IPS-18c (cell line): Measurements from ENCODE around the gene ALX4.

ENCODE experiments used
- H3K4me3 ChIP-seq: 2 replicates; pipeline ENCODE4 v1.7.0; 2013; ENCODE audit warnings: low read depth, mild to moderate bottlenecking, low read length, moderate library complexity; ENCODE audit not compliant: insufficient read depth
- H3K9me3 ChIP-seq: one replicate; pipeline ENCODE4 v1.6.1; 2013; ENCODE audit warnings: mild to moderate bottlenecking, low read length, moderate library complexity; ENCODE audit not compliant: control insufficient read depth, insufficient read depth

Gene ALX4

DNA sequence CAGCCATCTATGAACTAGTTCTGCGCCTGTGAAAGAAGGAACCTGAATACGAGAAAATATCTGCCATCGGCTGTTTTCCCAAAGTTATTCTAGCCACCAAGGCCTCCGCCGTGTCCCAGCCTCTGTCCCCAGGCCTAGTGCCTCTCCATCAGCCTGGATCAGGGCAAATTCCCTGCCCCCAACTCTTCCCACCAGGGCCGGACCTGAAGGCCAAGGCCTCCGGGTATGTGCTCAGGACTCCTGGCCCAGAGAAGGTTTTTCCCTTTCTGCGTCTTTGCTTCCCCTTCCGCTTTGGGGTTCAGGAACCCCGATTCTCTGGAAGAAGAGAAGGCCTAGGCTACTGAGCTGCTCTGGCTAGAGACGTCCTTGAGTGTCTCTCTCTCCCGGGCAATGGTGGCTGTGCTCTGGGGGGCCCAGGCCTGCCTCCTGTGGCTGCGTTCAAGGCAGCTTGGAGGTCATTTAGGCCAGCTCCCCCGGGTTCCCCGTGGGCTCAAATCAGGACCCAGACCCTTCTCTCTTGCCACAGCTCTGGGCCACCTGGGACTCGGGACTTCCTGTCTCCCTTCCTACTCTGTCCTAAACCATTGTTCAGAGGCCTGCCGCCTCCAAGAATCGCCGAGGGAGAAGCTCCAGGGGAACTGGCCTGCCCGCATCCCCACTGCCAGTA, 1.6 kb downstream of the ALX4 start:
- Histone ChIP-seq H3K9me3 (peaks cover 9% of the 10 kb centered on the region), H3K4me3 (no peak overlapping the region)

DNA sequence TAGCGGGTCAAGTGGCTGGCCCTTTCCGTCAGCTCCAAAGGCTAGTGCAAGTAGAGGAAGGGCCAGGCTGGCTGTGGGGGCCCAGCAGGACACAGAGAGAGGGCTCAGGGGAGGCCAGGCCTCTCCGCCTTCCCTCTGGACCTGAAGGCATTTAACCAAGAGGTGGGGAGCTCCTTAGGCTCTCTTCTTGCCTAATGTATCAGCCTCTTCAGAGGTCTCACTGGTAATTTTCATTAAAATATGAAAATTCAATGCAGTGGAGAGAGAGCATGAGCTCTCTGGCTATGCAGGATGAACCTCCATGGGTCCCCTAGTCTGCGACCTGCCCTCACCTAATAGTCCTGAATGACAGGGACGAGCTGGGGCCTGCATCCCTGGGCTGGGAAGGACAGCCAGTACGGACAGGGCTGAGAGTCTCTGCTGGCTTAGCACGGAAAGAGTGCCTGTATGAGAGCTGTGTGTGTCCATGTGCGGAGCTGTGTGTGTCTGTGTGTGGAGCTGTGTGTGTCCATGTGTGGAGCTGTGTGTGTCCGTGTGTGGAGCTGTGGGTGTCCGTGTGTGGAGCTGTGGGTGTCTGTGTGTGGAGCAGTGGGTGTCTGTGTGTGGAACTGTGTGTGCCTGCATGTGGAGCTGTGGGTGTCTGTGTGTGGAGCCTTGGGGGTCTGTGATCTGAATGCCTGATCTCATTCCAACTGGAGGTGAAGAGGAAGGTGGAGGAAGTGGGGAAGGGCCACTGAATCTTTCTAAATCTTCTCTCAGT, 2.4 kb downstream of the ALX4 start:
- Histone ChIP-seq H3K9me3 (peaks cover 8% of the 10 kb centered on the region), H3K4me3 (no peak overlapping the region)

DNA sequence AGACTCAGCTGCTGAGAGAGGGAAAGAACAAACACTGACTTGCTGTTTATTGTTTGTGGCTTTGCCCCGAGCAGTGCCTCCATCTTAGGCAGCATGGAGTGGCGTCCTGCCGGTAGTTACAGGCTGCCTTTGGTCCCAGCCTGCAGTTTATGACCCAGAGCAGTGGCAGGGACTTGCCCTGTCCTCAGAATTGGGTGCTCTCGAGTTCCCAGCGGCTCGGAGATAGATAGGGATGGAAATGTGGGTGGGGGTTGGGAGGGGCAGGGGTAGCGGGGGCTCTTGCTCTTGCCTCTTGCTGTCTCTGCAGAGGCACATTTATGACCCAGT, 3.1 kb downstream of the ALX4 start:
- H3K9me3 ChIP-seq, result peaks cover 8% of the 10 kb centered on the region
- no peak overlapping the region for H3K4me3 ChIP-seq

DNA sequence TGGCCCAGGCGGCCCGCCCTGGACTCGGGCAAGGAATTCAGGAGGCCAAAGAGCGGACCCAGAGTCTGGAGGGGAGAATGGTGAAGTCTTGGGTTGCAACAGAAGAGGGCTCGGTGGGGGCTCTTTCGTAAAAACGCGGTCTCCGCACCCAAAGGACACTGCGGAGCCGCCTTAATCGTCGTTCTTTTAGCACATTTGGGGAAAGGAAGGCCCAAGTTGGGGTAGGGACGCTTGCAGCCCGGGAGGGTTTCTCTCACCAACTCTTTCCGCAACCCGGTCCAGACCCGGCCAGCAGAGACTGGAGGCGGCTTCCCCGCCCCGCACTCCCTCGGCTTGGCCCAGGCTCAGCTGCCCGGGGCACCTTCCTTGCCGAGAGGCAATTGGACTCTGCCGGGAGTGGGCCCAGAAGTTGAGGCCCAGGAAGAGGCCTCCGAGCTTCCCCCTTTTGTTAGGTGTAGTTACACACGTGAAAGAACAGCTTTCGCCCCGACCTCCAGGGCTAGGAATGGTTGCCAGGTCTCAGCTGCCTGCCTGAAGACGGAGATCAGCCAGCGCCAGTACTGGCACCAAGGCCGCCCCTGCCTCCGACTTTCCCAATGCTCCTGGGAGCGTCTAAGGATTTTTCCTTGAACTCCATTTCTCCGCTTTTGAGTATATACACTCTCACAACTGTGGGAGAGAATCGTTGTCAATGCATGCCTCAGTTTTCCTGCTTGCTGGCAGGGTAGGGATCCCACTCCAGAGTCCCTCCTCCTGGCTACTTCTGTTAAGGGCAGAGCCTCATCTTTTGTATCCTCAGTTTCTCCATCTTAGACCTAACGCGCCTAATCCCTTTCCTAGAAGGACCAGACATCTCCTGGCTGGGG, 3.7 kb downstream of the ALX4 start:
- Histone ChIP-seq H3K9me3 (peaks cover 7% of the 10 kb centered on the region), H3K4me3 (peak overlapping the region; percentile 20)

DNA sequence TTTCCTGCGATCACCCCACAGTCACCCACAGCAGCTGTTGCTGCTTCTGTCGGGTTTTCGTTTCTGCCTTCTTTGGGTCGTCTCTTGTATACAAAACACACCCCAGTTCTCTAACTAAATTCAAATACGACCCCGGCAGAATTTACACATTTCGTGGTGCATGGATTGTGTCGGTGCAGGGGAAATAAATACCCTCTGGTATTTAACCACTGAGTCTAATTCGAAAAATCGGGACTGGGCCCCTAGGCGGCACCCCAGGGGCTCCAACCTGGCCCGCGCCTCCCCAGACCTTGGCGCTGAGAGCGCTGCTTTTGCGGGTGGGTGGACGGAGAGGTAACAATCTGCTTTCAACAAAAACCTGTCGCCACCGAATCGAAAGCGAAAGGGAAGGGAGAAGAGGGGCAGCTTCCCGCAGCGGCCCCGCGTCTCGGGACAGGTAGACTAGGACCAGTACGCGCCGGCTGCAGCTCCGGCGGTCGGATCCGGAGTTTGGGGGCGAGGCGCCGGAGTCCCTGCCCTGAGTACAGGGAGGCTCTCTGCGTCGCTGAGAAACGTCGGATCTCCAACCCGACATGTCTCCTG, 4.4 kb downstream of the ALX4 start:
- Histone ChIP-seq H3K9me3 (peaks cover 6% of the 10 kb centered on the region), H3K4me3 (peak overlapping the region; percentile 20; the same call in 1 of the 2 replicates)

DNA sequence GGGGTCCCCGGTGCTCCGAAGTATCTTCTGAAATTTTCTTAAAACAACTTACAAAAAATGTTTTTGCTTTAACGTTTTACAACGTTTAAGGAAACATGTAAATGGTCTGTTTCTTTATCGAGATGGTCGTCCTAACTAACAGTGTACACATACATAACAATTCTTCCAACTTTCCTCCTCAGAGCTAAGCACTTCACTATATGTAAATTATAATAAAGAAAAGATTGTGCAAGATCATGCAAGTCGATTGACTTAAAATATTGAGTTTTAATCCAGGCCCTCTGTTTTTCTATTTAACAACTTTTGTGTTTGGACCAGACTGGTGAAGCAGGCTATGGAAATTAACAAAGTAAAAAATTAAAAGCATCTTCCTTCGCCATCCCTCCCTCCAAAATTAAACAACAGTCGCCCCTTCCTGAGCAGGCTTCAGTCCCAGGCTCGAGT, 4.9 kb downstream of the ALX4 start:
- no peak overlapping the region for H3K4me3 ChIP-seq

DNA sequence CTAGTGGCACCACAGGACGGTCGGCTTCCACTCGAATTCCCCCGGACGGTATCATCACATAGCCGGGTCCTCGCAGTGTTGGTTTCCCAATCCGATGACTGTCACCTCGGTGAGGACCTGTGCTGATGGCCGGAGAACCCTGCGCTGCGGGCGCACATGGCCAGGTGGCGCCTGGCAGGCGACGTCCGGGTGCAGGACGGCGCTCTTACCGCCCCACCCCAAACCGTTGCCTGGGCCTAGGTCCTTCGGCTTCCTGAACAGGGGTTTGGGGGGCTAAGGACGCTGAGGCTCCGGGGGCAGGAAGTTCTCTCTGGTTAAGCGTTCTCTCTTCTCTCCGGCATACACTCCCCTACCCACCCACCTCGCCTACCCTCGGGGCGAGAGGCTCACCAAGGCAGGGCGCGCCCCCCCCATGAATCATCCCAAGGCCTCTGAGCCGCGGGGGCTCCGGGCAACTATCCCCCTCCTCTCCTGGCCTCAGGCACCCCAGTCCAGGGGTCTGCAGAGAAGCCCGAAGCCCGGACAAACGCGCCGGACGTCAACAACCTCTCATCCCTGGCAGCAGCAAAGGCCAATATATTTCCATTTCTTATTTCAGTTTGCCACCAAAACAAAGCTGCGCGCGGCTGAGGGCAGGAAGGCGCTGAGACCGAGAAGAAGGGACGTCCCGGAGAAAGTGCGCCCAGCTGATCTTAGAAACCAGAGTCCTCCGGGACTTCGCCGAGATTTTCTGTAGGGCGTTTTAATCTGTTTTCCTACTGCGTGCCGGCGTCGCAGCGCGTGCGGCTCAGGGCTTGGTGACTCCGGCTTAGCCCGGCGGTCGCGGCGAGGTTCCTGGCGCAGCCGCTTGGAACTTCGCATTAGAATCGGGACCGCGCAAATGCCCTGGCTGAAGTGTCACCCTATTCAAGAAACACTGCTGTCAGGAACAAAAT, 5.6 kb downstream of the ALX4 start:
- Histone ChIP-seq H3K4me3 (no peak overlapping the region), H3K9me3 (peaks cover 3% of the 10 kb centered on the region)

More for the DNA sequence above, 4.9 kb downstream of the ALX4 start:
- peaks cover 4% of the 10 kb centered on the region for H3K9me3 ChIP-seq

DNA sequence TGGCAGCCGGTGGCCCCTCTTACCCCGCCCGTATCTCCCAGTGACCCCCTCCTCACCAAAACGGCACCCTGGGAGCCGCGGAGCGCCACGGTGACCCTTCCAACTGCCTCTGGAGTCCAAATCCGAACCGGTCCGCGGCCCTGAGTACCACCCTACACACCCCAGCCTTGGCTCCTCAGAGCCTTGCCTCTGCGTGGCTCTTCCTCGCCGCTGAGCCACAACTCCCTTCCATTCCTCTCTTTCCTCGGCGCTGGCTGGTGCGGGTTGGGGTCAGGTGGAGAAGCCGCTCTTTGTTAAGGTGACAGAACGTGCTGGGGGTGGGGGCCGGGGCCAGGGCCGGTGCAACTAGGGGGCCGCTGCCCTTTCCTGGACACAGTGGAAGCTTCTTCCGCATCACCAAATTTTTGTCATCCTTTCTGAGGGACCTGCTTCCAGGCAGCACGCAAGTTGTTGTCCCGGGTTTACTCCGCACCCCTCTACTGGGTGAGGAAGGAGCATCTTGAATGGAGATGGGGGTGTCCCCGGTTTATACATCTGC, 6.5 kb downstream of the ALX4 start:
- H3K9me3 ChIP-seq, result no peaks in the 10 kb centered on the region

DNA sequence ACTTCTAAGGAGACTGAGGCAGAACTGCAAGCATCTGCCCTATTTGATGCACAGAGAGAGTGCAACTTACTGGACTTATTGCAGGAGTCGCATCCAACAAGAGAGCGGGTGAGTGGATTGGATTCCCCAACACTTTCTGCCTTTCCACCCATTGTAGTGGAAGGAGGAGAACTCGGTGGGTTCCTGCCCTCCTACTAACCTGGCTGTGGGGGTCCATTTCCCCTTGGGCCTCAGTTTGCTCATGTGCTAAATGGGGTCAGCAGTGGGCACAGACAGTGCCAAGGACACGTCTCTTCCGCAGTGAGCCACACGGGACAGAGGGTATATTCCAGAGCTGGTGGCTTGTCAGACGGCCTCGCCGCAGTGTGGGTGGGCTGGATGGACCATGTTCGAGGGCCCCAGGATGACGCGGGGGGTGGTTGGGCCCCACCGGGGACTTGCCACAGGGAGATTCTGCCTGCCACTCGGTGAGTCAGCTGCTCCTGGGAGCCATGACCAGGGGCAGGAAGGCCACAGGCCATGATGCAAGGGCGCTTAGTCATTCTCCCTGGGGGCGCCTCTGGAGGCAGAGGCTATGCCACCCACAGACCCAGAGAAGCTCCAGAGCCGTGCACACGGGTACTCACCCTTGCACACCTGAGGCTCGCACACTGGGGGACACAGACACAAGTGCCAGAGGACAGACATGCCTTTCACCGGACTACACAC, 8.2 kb downstream of the ALX4 start:
- Histone ChIP-seq H3K9me3 (no peaks in the 10 kb centered on the region), H3K4me3 (no peak overlapping the region)

More for the DNA sequence above, 6.5 kb downstream of the ALX4 start:
- 0 out of 2 replicates have a peak overlapping the region, but pooled peaks have one; percentile 0 for H3K4me3 ChIP-seq

DNA sequence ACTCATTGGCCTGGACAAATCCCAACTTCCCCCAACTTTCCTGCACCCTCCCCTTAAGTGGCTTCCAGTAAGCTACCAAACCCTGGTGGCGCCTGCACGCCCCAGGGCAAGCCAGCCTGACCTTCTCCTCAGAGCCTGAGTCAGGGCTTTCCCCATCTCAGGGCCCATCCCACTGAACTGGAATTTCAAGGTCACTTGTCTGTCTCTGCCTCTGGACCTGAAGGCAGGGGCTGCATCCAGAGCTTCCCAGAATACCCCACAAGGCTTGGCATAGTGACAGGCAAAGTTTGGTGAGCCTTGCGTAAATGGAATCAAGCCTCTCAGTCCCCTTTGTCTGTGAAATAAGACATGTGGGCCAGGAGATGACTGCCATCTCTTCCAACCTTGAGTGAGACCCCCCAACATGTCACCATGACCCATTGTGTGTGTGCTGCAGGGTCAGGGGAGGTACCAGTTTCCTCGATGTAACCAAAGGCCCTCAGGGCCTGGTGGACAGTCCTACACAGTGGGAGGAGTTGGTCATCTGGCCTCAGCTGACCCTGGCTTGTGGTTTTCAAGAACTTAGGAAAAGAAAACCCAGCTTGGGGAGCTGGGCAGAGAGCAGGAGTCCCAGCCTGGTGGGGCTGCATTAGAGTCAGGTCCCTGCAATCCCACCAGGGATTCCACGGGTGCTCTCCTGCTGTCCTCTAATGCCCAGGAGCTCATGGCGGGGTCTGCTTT, 8.9 kb downstream of the ALX4 start:
- Histone ChIP-seq H3K9me3 (no peaks in the 10 kb centered on the region), H3K4me3 (no peak overlapping the region)

DNA sequence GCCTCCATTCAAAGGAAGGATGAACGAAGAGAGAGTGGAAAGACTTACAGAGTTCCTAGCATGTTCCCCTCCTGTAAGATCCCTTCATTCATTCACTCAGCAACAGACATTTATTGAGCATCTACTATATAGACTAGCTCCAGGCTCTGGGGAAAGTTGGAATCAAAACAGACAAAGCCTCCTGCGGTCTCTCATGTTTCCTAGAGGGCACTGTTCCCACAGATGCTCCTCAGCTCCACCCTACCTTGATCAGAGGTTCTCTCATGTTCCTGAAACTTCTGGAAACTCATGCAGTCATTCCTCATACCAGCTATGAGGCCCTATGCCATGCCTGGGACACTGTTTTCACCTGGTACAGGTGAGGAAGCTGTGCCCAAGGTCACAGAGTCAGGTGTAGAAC, 11.1 kb downstream of the ALX4 start:
- H3K9me3 ChIP-seq, result peaks cover 4% of the 10 kb centered on the region
- no peak overlapping the region for H3K4me3 ChIP-seq

DNA sequence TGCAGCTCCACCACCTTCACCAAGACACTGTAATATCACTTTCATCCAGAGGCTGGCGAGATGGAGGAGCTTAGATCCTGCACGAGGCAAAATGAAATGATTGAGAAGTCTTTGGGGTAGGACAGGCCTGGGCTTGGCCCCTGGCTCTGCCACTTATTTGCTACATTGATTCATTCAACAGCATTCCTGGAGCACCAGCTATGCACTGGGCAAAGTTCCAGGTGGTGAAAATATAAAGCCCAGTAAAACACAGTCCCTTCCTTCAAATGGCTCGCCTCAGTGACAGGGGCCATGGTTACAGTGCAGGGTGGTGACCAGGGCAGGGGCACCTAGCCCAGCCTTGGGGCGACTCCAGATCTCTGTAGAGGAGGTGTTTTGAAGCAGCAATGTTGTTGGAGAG, 19.7 kb downstream of the ALX4 start:
- no peak overlapping the region for H3K4me3 ChIP-seq
- peaks cover under 1% of the 10 kb centered on the region for H3K9me3 ChIP-seq

DNA sequence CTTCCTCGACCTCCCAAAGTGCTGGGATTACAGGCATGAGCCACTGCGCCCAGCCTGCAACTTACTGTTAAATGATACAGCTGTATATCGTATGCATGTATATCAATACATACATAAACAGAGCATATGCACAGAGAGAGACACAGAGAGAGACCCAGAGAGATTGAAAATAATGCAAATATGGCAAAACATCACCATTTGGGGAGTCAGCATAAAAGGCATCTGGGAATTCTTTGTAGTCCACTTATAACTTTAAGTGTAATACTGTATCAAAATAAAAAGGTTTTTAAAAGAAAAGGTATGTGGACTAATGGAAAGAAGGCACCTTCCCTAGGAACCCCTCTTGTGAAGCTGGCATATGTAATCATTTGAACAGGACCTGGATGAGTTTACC, 21.8 kb downstream of the ALX4 start:
- Histone ChIP-seq H3K4me3 (no peak overlapping the region), H3K9me3 (no peaks in the 10 kb centered on the region)

DNA sequence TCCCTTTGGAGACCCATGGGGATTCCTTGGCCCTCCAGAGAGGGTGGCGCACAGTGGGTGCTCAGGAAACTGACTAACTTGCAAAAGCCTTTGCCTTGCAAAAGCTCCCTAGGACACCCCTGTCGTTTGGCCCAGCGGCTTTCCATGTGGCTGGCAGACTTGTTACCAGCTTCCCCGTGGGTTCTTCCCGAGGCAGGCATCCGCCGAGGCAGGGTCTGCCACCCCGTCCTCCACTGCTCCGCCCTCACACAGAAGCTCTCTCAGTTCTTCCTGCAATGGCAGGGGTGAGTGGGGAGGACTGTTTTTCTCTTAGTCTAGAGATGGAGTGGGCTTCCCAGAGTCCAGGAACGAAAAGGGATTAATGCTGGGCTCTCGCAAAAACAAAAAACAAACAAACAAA, 23.0 kb downstream of the ALX4 start:
- Histone ChIP-seq H3K4me3 (no peak overlapping the region), H3K9me3 (no peaks in the 10 kb centered on the region)

DNA sequence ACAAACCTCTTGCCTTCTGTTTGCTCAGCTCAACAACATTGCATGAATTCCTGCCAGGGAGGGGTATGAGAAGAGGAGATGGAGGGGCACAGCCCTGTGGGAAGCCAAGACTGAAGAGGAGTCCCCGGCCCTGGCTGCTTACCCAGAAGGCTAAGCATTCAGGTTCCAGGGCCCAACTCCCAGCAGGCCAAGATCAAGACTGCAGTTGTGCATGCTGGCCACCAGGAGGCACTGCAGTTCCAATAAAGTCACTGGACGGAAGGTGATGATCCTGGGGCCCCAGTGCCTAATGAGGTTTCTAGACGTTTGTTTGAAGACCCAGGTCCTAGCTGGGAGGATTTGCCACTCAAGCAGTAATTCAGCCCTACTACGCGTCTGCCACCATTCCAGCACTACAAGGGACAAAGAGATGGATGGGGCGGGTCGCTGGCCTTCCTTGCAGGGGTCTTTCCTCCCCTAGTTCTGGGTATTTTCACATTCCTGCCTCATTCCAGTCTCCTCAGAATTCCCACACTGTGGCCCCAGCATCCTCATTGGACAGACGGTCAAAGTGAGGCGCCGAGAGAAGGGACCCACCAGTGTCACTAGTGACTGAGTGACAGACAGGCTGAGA, 23.6 kb downstream of the ALX4 start:
- H3K9me3 ChIP-seq, result no peaks in the 10 kb centered on the region
- no peak overlapping the region for H3K4me3 ChIP-seq
